ENCODE data around the gene AGER.
"Not testable (repeated sequence)": the region's sequence is repeated elsewhere in the genome, so short reads cannot be mapped to it uniquely, and the experiment has no call there.

The AGER gene

DNA sequence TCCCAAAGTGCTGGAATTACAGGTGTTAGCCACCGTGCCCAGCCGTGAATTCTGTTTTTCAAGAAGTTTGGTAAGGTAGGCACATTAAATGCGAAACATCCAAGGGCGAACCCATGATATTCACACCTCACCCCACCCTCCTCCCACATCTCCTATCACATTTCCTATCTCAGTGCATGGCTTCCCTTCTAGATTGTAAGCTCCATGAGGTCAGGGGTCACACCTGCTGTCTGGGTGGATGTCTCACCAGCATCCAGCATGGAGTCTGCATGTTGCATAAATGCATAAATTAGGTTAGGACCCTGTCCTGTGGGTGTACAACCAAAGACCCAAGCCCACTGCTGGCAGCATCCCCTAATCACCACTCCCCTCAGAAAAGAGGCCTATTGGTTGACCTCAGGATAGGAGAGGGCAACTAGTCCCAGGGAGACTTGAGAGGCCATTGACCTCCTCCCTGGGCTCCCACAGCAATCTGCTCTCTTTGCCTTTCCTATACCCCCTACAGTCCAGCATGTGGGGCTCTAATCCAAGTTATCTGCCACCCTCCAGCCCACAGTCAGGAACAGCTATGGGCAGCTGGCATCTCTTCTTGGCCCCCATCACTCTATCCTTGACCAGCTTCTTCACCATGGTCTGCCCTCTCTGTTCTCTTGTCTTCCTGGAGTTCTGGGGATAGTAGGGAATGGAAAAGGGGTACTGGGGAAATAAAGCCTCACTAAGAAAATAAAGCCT is 36.5 kb downstream of the AGER start:
- TF ChIP-seq, protein P1, sequence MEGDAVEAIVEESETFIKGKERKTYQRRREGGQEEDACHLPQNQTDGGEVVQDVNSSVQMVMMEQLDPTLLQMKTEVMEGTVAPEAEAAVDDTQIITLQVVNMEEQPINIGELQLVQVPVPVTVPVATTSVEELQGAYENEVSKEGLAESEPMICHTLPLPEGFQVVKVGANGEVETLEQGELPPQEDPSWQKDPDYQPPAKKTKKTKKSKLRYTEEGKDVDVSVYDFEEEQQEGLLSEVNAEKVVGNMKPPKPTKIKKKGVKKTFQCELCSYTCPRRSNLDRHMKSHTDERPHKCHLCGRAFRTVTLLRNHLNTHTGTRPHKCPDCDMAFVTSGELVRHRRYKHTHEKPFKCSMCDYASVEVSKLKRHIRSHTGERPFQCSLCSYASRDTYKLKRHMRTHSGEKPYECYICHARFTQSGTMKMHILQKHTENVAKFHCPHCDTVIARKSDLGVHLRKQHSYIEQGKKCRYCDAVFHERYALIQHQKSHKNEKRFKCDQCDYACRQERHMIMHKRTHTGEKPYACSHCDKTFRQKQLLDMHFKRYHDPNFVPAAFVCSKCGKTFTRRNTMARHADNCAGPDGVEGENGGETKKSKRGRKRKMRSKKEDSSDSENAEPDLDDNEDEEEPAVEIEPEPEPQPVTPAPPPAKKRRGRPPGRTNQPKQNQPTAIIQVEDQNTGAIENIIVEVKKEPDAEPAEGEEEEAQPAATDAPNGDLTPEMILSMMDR (IDR thresholded peaks at IDR 0.05; ENCODE audit: low read depth, low read length, missing control alignments), result no peak
- no peak overlapping the region for H3K4me3 ChIP-seq (ENCODE audit: low read depth, low read length)
- in situ Hi-C loops (cut with HindIII; ENCODE audit: low sequenced_read_pairs), result no loop called here
- no peak for DNase-seq (ENCODE audit: low read depth)

GRCh38 chr6:32146687-32147086 is 37.4 kb downstream of the AGER start:
- DNase-seq (ENCODE audit: low read depth), result no peak
- H3K4me3 ChIP-seq (ENCODE audit: low read depth, low read length), result no peak overlapping the region
- TF ChIP-seq, protein P1 (IDR thresholded peaks at IDR 0.05; ENCODE audit: low read depth, low read length, missing control alignments), result no peak
- in situ Hi-C loops (cut with HindIII; ENCODE audit: low sequenced_read_pairs), result no loop called here

GRCh38 chr6:32146287-32146686 is 37.8 kb downstream of the AGER start:
- DNase-seq (ENCODE audit: low read depth), result no peak
- H3K4me3 ChIP-seq (ENCODE audit: low read depth, low read length), result no peak overlapping the region
- in situ Hi-C loops (cut with HindIII; ENCODE audit: low sequenced_read_pairs), result no loop called here
- TF ChIP-seq, protein P1 (IDR thresholded peaks at IDR 0.05; ENCODE audit: low read depth, low read length, missing control alignments), result no peak

DNA sequence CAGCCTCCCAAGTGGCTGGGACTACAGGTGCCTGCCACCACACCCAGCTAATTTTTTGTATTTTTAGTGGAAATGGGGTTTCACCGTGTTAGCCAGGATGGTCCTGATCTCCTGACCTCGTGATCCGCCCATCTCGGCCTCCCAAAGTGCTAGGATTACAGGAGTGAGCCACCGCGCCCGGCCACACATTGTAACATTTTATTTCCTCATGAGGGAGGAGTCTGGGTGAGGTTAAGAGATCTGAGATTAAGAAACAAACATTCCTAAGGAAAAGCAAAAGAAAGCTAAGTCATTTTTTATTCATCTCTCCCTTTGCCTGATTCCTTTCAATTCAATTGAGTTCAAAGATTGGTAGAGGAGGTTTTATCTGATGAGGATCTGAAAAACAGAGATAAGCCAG is 39.8 kb downstream of the AGER start:
- H3K4me3 ChIP-seq (ENCODE audit: low read depth, low read length); in situ Hi-C loops (cut with HindIII; ENCODE audit: low sequenced_read_pairs); DNase-seq (ENCODE audit: low read depth): not testable (repeated sequence)

GRCh38 chr6:32140420-32141046 is 43.5 kb downstream of the AGER start:
- no peak overlapping the region for H3K4me3 ChIP-seq (ENCODE audit: low read depth, low read length)
- in situ Hi-C loops (cut with HindIII; ENCODE audit: low sequenced_read_pairs), result no loop called here
- TF ChIP-seq, protein P1 (IDR thresholded peaks at IDR 0.05; ENCODE audit: low read depth, low read length, missing control alignments), result no peak
- no peak for DNase-seq (ENCODE audit: low read depth)

DNA sequence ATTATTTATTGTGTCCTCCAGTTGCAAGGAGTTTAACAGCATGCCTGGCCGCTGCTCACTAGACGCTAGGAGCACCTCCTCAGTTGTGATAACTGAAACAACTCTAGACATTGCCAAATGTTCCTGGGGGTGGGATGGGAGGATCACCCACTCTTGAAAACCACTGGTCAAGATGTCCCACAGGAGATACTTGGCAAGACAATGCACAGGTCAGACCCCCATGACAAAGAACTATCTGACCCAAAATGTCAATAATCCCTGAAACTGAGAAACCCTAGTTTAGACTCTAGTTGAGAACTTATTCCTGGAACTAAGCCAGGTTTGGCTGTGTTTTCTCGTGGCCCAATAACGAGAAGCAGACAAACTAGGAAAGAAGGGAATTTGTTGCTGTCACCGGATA is 44.5 kb downstream of the AGER start:
- DNase-seq (ENCODE audit: low read depth), result no peak
- H3K4me3 ChIP-seq (ENCODE audit: low read depth, low read length), result no peak overlapping the region
- TF ChIP-seq, protein P1 (IDR thresholded peaks at IDR 0.05; ENCODE audit: low read depth, low read length, missing control alignments), result no peak
- in situ Hi-C loops (cut with HindIII; ENCODE audit: low sequenced_read_pairs), result no loop called here

GRCh38 chr6:32137454-32137853 is 46.6 kb downstream of the AGER start:
- no peak overlapping the region for H3K4me3 ChIP-seq (ENCODE audit: low read depth, low read length)
- TF ChIP-seq, protein P1 (IDR thresholded peaks at IDR 0.05; ENCODE audit: low read depth, low read length, missing control alignments), result no peak
- in situ Hi-C loops (cut with HindIII; ENCODE audit: low sequenced_read_pairs), result no loop called here
- no peak for DNase-seq (ENCODE audit: low read depth)

All from astrocyte of the cerebellum (primary cell).